ENCODE measurements around the gene TADA1. TPM values are rescaled to one million over a fixed set of nuclear protein-coding genes. Genes with fewer than 3 reads are reported as not detected.

Gene TADA1
- total RNA-seq, 1 experiment from 2014 or later, result 13.9 TPM

DNA sequence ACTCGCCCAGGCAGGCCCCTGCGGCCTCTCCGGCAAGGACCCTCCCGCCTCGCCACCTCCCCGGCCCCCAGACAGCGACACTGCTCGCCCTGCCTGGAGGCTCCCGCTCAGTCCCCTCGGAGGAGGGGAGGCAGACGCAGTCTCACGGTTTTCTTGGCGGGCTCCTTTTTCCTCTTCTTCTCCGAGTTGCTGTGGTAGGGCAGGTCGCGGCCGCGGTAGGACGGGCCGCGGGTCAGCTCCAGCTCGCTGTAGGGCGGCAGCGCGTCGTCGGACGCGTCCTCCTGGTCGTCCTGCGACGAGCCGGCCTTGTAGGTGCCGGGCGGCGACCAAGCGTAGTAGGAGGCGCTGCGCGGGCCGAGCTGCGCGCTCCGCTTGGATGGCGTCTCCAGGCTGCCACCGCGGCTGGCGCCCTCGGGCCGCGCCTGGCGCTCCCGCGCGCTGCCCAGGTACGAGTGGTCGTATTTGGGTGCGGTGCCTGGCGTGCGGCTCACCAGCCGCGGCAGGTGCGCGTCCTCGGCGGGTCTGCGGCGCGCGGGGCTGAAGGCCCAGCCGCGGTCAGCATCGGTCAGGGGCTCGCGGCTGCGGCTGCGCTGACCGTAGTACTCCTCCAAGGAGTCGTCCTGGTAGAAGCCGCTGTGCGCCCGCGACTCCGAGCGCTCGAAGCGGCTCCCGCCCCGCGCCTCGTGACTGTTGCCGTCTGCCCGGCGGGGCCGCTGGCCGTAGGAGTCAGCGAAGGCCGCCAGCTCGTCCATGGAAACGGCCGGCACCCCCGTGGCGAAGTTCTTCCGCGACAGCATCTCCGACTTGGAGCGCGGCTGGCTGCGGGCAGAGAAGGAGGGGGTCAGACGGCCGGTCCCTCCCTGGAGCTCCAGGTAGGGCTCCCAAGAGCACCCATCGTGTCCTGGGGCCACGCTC lies 44.8 kb upstream of the TADA1 start:
- intact Hi-C loops (cut with micrococcal nuclease; ENCODE audit: unreplicated experiment), result no loop called here
- no TSS peak for BruUV-seq (replicated peaks)
- Mint-ChIP-seq H3K4me1 (ENCODE audit: low read depth, unreplicated experiment) (no peaks in the 10 kb centered on the region), H3K4me3 (ENCODE audit: unreplicated experiment) (peak overlapping the region; percentile 54), H3K27me3 (ENCODE audit: insufficient read depth, unreplicated experiment) (peaks cover 17% of the 10 kb centered on the region), H3K36me3 (ENCODE audit: insufficient read depth, unreplicated experiment) (no peaks in the 10 kb centered on the region), H3K27ac (ENCODE audit: unreplicated experiment) (no peak overlapping the region), H3K9me3 (ENCODE audit: unreplicated experiment) (no peaks in the 10 kb centered on the region)
- POLR2A ChIA-PET, result no interaction called here
- TF ChIP-seq, protein P1, sequence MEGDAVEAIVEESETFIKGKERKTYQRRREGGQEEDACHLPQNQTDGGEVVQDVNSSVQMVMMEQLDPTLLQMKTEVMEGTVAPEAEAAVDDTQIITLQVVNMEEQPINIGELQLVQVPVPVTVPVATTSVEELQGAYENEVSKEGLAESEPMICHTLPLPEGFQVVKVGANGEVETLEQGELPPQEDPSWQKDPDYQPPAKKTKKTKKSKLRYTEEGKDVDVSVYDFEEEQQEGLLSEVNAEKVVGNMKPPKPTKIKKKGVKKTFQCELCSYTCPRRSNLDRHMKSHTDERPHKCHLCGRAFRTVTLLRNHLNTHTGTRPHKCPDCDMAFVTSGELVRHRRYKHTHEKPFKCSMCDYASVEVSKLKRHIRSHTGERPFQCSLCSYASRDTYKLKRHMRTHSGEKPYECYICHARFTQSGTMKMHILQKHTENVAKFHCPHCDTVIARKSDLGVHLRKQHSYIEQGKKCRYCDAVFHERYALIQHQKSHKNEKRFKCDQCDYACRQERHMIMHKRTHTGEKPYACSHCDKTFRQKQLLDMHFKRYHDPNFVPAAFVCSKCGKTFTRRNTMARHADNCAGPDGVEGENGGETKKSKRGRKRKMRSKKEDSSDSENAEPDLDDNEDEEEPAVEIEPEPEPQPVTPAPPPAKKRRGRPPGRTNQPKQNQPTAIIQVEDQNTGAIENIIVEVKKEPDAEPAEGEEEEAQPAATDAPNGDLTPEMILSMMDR (IDR thresholded peaks at IDR 0.05; ENCODE audit: insufficient read depth in 1 of 2, low read depth in 1 of 2, low read length in 1 of 2, severe bottlenecking in 1 of 2, unreplicated experiment in 1 of 2), result no peak
- H3K36me3 ChIP-seq (ENCODE audit: control insufficient read depth, insufficient read depth, low read length), result no peaks in the 10 kb centered on the region
- peaks cover 9% of the 10 kb centered on the region for H3K4me1 ChIP-seq
- no peak for DNase-seq
- CTCF ChIA-PET, result no interaction called here
- no peaks in the 10 kb centered on the region for H3K9me3 ChIP-seq
- no peak overlapping the region for H3K4me3 ChIP-seq (ENCODE audit: low read depth, low read length)
- no peaks in the 10 kb centered on the region for H3K27me3 ChIP-seq (replicated peaks; ENCODE audit: control insufficient read depth, insufficient read depth, low read length)

DNA sequence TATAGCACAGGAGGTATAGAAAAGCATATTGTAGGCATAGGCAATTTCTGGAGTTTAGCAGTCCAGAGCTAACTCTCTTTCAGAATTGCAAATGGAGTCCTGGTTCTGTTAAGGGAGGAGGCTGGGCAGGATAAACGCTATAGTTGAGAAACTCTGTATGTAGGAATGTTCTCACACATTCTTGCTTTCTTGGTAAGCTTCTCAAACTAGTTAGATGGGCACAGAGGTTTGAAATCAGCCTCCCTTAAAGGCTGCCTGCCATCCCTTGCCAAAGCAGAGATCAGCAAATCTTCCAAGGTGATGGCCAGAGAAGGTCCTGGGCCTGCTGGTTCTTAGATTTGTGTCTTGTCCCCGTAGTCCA lies 42.9 kb upstream of the TADA1 start:
- TF ChIP-seq, protein P1 (IDR thresholded peaks at IDR 0.05; ENCODE audit: insufficient read depth in 1 of 2, low read depth in 1 of 2, low read length in 1 of 2, severe bottlenecking in 1 of 2, unreplicated experiment in 1 of 2), result no peak
- POLR2A ChIA-PET, result no interaction called here
- intact Hi-C loops (cut with micrococcal nuclease; ENCODE audit: unreplicated experiment), result no loop called here

DNA sequence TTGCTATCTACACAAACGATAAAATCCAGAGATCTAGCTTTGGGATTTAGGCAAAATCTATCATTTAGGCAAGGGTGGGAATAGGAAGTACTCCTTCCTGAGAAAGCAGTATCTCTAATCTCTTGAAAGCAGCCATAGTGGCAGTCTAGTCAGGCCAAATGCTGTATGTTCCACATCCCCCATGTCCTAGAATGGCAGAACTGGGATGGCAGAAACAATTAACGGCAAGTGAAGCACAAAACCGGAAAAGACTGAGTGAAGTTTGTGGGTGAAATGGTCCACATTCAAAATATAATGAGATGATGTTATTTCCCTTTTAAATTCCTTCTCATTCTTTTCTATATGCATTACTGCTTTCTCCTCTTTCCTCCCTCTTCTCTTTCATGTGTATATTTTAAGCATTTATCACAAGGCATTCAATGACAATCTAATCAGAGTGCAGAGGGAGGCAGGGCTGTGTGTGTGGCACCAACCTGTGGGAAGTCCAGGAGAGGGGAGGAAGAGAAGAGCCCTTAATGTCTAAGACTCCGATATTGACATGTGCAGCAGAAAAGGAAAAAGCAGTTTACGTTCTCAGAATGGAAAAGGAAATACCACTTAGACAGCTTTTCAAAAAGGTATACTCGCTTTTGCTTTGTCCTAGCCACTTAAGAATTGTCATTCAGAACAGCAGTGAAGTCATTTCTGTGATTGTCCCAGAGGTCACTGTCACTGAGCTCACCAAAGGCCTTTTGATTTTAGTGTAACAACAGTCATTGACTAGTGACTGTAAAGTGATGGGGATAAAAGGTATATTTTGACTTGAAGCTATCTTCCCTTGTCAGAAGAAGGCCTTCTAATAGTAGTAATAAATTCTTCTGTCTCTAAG lies 42.3 kb upstream of the TADA1 start:
- Histone ChIP-seq H3K4me1 (no peaks in the 10 kb centered on the region), H3K36me3 (ENCODE audit: control insufficient read depth, insufficient read depth, low read length) (no peaks in the 10 kb centered on the region), H3K9me3 (no peaks in the 10 kb centered on the region), H3K27me3 (replicated peaks; ENCODE audit: control insufficient read depth, insufficient read depth, low read length) (no peaks in the 10 kb centered on the region), H3K4me3 (ENCODE audit: low read depth, low read length) (no peak overlapping the region)
- no peak overlapping the region for H3K27ac Mint-ChIP-seq (ENCODE audit: unreplicated experiment)
- peaks cover 20% of the 10 kb centered on the region for H3K27me3 Mint-ChIP-seq (ENCODE audit: insufficient read depth, unreplicated experiment)
- H3K36me3 Mint-ChIP-seq (ENCODE audit: insufficient read depth, unreplicated experiment), result no peaks in the 10 kb centered on the region
- no peaks in the 10 kb centered on the region for H3K4me1 Mint-ChIP-seq (ENCODE audit: low read depth, unreplicated experiment)
- ChIA-PET POLR2A (no interaction called here), CTCF (interaction anchor here (1.2 kb wide), 1 partner anchor 8 kb away, joined by 4 read pairs; no protein-coding TSS in a partner anchor)
- no peak overlapping the region for H3K4me3 Mint-ChIP-seq (ENCODE audit: unreplicated experiment)
- H3K9me3 Mint-ChIP-seq (ENCODE audit: unreplicated experiment), result no peaks in the 10 kb centered on the region
- no peak for DNase-seq
- no TSS peak for BruUV-seq (replicated peaks)
- intact Hi-C loops (cut with micrococcal nuclease; ENCODE audit: unreplicated experiment), result no loop called here
- TF ChIP-seq, protein P1 (IDR thresholded peaks at IDR 0.05; ENCODE audit: insufficient read depth in 1 of 2, low read depth in 1 of 2, low read length in 1 of 2, severe bottlenecking in 1 of 2, unreplicated experiment in 1 of 2), result no peak

More for the DNA sequence above, 42.9 kb upstream of the TADA1 start:
- Histone ChIP-seq H3K36me3 (ENCODE audit: control insufficient read depth, insufficient read depth, low read length) (no peaks in the 10 kb centered on the region), H3K9me3 (no peaks in the 10 kb centered on the region), H3K27me3 (replicated peaks; ENCODE audit: control insufficient read depth, insufficient read depth, low read length) (no peaks in the 10 kb centered on the region), H3K4me1 (no peaks in the 10 kb centered on the region), H3K4me3 (ENCODE audit: low read depth, low read length) (no peak overlapping the region)
- Mint-ChIP-seq H3K36me3 (ENCODE audit: insufficient read depth, unreplicated experiment) (no peaks in the 10 kb centered on the region), H3K27ac (ENCODE audit: unreplicated experiment) (no peak overlapping the region), H3K4me1 (ENCODE audit: low read depth, unreplicated experiment) (no peaks in the 10 kb centered on the region), H3K9me3 (ENCODE audit: unreplicated experiment) (no peaks in the 10 kb centered on the region), H3K4me3 (ENCODE audit: unreplicated experiment) (no peak overlapping the region), H3K27me3 (ENCODE audit: insufficient read depth, unreplicated experiment) (peaks cover 17% of the 10 kb centered on the region)
- BruUV-seq (replicated peaks), result no TSS peak
- DNase-seq, result no peak
- CTCF ChIA-PET, result interaction anchor here (1.2 kb wide), 1 partner anchor 9 kb away, joined by 4 read pairs; no protein-coding TSS in a partner anchor
